SK-N-MC (cell line): ENCODE measurements around the gene MAP3K15.

Experiments used
- EZH2 ChIP-seq: fragments of 200-600 bp; sonication (generic); IDR thresholded peaks from one replicate; pipeline ENCODE4 v1.6.1; 2017; ENCODE audit warnings: antibody characterized with exemption
- POLR2AphosphoS5 ChIP-seq: IDR thresholded peaks from 2 replicates; pipeline ENCODE4 v1.6.1; 2012; ENCODE audit warnings: mild to moderate bottlenecking, low read depth, low read length, borderline replicate concordance

GRCh38 chrX:19535476-19535875 lies 20.2 kb upstream of the MAP3K15 start:
- TF ChIP-seq EZH2 (no peak), POLR2AphosphoS5 (no peak)
